ENCODE data around the gene ZFHX2. TPM values are rescaled to one million over a fixed set of nuclear protein-coding genes. Genes with fewer than 3 reads are reported as not detected.

The ZFHX2 gene
- total and polyA plus RNA-seq, 2 of the 13 experiments (the other 11 are each of a cell fraction or from before 2014, with no cell fraction given) = 0.17 to 0.44 TPM

DNA sequence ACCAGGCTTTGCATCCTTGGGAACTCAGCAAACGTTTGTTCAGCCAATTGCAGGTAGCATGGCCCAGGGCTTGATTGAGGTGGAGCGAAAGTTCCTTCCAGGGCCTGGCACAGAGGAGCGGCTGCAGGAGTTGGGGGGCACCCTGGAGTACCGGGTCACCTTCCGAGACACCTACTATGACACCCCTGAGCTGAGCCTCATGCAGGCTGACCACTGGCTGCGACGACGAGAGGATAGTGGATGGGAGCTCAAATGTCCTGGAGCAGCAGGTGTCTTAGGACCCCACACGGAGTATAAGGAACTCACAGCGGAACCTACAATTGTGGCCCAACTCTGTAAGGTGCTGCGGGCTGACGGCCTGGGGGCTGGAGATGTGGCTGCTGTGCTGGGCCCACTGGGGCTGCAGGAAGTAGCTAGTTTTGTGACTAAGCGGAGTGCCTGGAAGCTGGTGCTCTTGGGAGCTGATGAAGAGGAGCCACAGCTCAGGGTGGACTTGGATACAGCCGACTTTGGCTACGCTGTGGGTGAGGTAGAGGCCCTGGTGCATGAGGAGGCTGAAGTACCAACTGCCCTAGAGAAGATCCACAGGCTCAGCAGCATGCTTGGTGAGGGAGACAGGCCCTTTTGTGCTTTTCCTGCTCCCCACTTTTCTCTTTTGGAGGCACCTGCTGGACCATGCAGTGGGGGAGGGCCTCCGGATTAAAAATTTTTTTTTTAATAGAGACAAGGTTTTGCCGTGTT, 5.3 kb upstream of the ZFHX2 start (continued):
- no peak for TF ChIP-seq HMGA1 (CRISPR knock-in tag; conservative IDR thresholded peaks at IDR 0.05)
- TF ChIP-seq SCMH1 (CRISPR knock-in tag; IDR thresholded peaks at IDR 0.05; ENCODE audit: borderline replicate concordance) = no peak
- no peak for TF ChIP-seq NFE2L2 (IDR thresholded peaks at IDR 0.05; ENCODE audit: low read length)
- TF ChIP-seq EZH2 (conservative IDR thresholded peaks at IDR 0.05; ENCODE audit: low read depth, low read length) = no peak
- TF ChIP-seq, protein P1, sequence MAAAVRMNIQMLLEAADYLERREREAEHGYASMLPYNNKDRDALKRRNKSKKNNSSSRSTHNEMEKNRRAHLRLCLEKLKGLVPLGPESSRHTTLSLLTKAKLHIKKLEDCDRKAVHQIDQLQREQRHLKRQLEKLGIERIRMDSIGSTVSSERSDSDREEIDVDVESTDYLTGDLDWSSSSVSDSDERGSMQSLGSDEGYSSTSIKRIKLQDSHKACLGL (CRISPR knock-in tag; IDR thresholded peaks at IDR 0.05) = 0 out of 2 replicates have a peak, but pooled peaks have one; percentile 23
- TF ChIP-seq ARHGAP35 (CRISPR knock-in tag; IDR thresholded peaks at IDR 0.05; ENCODE audit: borderline replicate concordance) = 0 out of 2 replicates have a peak, but pooled peaks have one; percentile 84
- TF ChIP-seq PAWR (CRISPR knock-in tag; IDR thresholded peaks at IDR 0.05; ENCODE audit: borderline replicate concordance) = no peak
- TF ChIP-seq ZNF773 (CRISPR knock-in tag; IDR thresholded peaks at IDR 0.05; ENCODE audit: borderline replicate concordance) = no peak
- no peak for TF ChIP-seq ZNF160 (CRISPR knock-in tag; IDR thresholded peaks at IDR 0.05)
- TF ChIP-seq, protein P2, sequence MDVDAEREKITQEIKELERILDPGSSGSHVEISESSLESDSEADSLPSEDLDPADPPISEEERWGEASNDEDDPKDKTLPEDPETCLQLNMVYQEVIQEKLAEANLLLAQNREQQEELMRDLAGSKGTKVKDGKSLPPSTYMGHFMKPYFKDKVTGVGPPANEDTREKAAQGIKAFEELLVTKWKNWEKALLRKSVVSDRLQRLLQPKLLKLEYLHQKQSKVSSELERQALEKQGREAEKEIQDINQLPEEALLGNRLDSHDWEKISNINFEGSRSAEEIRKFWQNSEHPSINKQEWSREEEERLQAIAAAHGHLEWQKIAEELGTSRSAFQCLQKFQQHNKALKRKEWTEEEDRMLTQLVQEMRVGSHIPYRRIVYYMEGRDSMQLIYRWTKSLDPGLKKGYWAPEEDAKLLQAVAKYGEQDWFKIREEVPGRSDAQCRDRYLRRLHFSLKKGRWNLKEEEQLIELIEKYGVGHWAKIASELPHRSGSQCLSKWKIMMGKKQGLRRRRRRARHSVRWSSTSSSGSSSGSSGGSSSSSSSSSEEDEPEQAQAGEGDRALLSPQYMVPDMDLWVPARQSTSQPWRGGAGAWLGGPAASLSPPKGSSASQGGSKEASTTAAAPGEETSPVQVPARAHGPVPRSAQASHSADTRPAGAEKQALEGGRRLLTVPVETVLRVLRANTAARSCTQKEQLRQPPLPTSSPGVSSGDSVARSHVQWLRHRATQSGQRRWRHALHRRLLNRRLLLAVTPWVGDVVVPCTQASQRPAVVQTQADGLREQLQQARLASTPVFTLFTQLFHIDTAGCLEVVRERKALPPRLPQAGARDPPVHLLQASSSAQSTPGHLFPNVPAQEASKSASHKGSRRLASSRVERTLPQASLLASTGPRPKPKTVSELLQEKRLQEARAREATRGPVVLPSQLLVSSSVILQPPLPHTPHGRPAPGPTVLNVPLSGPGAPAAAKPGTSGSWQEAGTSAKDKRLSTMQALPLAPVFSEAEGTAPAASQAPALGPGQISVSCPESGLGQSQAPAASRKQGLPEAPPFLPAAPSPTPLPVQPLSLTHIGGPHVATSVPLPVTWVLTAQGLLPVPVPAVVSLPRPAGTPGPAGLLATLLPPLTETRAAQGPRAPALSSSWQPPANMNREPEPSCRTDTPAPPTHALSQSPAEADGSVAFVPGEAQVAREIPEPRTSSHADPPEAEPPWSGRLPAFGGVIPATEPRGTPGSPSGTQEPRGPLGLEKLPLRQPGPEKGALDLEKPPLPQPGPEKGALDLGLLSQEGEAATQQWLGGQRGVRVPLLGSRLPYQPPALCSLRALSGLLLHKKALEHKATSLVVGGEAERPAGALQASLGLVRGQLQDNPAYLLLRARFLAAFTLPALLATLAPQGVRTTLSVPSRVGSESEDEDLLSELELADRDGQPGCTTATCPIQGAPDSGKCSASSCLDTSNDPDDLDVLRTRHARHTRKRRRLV (CRISPR knock-in tag; IDR thresholded peaks at IDR 0.05) = no peak
- TF ChIP-seq, protein P3, sequence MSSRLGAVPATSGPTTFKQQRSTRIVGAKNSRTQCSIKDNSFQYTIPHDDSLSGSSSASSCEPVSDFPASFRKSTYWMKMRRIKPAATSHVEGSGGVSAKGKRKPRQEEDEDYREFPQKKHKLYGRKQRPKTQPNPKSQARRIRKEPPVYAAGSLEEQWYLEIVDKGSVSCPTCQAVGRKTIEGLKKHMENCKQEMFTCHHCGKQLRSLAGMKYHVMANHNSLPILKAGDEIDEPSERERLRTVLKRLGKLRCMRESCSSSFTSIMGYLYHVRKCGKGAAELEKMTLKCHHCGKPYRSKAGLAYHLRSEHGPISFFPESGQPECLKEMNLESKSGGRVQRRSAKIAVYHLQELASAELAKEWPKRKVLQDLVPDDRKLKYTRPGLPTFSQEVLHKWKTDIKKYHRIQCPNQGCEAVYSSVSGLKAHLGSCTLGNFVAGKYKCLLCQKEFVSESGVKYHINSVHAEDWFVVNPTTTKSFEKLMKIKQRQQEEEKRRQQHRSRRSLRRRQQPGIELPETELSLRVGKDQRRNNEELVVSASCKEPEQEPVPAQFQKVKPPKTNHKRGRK (CRISPR knock-in tag; IDR thresholded peaks at IDR 0.05) = no peak
- TF ChIP-seq, protein P4, sequence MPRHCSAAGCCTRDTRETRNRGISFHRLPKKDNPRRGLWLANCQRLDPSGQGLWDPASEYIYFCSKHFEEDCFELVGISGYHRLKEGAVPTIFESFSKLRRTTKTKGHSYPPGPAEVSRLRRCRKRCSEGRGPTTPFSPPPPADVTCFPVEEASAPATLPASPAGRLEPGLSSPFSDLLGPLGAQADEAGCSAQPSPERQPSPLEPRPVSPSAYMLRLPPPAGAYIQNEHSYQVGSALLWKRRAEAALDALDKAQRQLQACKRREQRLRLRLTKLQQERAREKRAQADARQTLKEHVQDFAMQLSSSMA (CRISPR knock-in tag; IDR thresholded peaks at IDR 0.05) = no peak; the same call in 1 of the 2 replicates
- no peak for TF ChIP-seq NBN (conservative IDR thresholded peaks at IDR 0.05)
- no peak for TF ChIP-seq PRPF4 (IDR thresholded peaks at IDR 0.05; ENCODE audit: low read depth, low read length, poor library complexity, severe bottlenecking)
- no peak for TF ChIP-seq XBP1 (CRISPR knock-in tag; IDR thresholded peaks at IDR 0.05)
- TF ChIP-seq ZNF234 (CRISPR knock-in tag; conservative IDR thresholded peaks at IDR 0.05) = no peak
- TF ChIP-seq FOXC1 (CRISPR knock-in tag; IDR thresholded peaks at IDR 0.05; ENCODE audit: borderline replicate concordance) = no peak
- no peak for TF ChIP-seq ZNF615 (CRISPR knock-in tag; IDR thresholded peaks at IDR 0.05; ENCODE audit: borderline replicate concordance)
- TF ChIP-seq, protein P5, sequence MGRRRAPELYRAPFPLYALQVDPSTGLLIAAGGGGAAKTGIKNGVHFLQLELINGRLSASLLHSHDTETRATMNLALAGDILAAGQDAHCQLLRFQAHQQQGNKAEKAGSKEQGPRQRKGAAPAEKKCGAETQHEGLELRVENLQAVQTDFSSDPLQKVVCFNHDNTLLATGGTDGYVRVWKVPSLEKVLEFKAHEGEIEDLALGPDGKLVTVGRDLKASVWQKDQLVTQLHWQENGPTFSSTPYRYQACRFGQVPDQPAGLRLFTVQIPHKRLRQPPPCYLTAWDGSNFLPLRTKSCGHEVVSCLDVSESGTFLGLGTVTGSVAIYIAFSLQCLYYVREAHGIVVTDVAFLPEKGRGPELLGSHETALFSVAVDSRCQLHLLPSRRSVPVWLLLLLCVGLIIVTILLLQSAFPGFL (CRISPR knock-in tag; IDR thresholded peaks at IDR 0.05) = no peak
- TF ChIP-seq ZNF17 (CRISPR knock-in tag; IDR thresholded peaks at IDR 0.05) = no peak
- TF ChIP-seq ZFYVE20 (CRISPR knock-in tag; IDR thresholded peaks at IDR 0.05; ENCODE audit: borderline replicate concordance, low read depth) = no peak

Data from HepG2 (cell line).